CD4-positive, alpha-beta T cell treated with Interferon alpha-2 for 1 hour (primary cell): ENCODE results near the gene CDKAL1.
A peak's percentile ranks its signal among the peaks of the same experiment; 100 is the strongest.
"Not testable (repeated sequence)": the region's sequence is repeated elsewhere in the genome, so short reads cannot be mapped to it uniquely, and the experiment has no call there.

Source experiments
- DNase-seq, 2 donors: peaks; one replicate each; pipeline ENCODE4 v3.0.0-alpha.2; 2020 to 2022

The CDKAL1 gene

DNA sequence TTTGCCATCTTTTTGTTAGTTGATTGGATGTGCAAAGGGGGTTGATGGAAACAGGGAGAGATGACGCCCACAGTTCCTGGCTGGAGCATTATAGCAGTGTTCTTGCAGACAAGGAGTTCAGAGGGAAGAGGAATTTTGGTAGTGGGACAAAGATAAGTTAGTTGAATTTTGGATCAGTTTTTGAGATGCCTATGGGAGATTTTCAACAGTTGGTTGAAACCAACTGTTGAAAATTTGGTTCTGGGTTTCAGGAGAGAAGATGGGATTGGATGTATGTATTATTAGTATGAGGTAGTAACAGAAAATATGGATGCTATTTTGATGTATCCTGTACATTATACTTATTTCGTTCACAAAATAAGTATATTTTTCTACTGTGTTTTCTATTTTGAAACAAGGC lies 274.2 kb downstream of the CDKAL1 start:
- no peak for DNase-seq

- DNase-seq, result no peak
Observed at GRCh38 chr6:20808924-20809323, 274.7 kb downstream of the CDKAL1 start.

DNA sequence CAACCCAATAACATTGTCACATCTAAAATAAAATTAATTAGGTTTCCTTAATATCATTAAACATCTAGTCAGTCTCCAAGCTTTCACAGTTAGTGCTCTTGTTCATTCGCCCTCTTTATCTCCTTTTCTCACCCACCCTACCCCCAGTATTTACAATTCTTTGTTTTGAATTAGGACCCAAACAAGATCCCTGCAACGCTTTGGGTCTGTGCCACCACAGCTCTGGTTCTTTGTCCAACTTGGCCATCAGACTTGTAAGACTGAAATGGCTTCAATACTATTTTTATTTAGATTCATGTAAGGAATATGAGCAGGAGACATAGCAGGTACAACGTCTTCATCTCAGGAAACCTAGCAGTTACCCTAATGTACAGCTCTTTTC lies 276.5 kb downstream of the CDKAL1 start:
- no peak for DNase-seq

- no peak for DNase-seq
Observed at GRCh38 chr6:20811109-20811761, 277.0 kb downstream of the CDKAL1 start.

DNA sequence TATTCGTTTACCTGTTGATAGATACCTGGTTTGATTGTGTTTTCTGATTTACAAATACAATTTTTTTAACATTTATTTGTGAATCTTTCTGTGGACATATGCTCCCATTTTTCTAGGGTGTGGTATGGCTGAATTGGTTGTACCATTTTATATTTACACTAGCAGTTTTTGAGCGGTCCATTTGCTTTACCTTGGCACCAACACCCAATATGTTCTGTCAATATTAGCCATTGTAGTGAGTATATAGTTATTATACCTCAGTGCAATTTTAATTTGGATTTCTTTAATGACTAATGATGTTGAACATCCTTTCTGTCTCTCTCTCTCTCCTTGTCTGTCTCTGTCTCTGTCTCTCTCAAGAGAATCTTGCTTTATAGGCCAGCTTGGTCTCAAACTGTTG lies 278.5 kb downstream of the CDKAL1 start:
- DNase-seq, result no peak

- no peak for DNase-seq
Observed at GRCh38 chr6:20814494-20814893, 280.2 kb downstream of the CDKAL1 start.

DNA sequence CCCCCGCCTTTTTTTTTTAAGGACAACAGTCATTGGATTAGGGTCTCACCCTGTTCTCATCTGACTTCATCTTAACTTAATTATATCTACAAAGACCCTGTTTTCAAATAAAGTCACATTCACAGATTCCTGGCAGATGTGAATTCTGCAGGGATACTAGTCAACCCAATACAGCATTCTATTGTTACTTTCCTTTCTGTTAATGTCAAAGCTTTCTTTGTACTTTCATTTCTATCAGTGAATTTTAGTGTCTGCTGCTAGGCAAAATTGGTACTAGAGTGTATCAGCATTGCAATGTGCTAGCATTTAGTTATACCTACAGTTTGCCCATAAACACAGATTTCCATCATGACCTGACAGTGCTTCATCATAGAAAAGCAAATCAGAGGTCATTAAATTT lies 281.9 kb downstream of the CDKAL1 start:
- no peak for DNase-seq

- no peak for DNase-seq
Observed at GRCh38 chr6:20817806-20818320, 283.6 kb downstream of the CDKAL1 start.

DNA sequence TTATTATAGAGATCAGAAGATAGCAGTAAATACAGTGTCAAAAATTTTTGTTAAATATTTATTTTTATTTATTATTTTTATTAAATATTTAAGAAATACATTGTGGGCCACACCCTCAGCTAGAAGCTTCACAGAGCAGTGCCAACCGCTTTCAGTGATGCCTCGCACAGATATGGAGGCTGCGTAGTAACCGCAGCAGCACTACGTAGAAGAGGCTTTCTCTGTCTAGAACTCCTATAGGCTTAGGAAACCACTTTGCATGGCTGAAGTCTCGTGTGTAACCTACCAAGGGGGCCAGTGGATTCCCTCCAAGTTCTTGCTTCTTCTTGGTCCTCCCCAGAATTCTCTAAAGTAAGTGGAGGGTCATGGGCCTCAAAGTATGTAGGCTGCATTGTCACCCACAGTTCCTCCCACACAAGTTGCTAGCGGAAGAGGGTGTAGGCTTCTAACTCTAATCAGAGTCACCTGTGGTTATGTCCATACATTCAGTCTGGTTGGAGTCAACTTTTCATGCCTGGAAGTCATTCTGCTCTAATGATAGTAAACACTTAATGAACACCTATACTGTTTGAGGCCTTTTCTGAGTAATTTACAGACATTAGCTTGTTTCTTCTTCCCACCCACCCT lies 285.6 kb downstream of the CDKAL1 start:
- no peak for DNase-seq

- DNase-seq, result no peak
Observed at GRCh38 chr6:20826378-20826777, 292.1 kb downstream of the CDKAL1 start.

- no peak for DNase-seq
Observed at GRCh38 chr6:20827798-20828197, 293.5 kb downstream of the CDKAL1 start.

- no peak for DNase-seq
Observed at GRCh38 chr6:20830576-20830975, 296.3 kb downstream of the CDKAL1 start.

- not testable (repeated sequence) for DNase-seq
Observed at GRCh38 chr6:20831251-20831650, 297.0 kb downstream of the CDKAL1 start.

- DNase-seq, result no peak
Observed at GRCh38 chr6:20833881-20834515, 299.7 kb downstream of the CDKAL1 start.

GRCh38 chr6:20835315-20836010 lies 301.2 kb downstream of the CDKAL1 start:
- no peak for DNase-seq

DNA sequence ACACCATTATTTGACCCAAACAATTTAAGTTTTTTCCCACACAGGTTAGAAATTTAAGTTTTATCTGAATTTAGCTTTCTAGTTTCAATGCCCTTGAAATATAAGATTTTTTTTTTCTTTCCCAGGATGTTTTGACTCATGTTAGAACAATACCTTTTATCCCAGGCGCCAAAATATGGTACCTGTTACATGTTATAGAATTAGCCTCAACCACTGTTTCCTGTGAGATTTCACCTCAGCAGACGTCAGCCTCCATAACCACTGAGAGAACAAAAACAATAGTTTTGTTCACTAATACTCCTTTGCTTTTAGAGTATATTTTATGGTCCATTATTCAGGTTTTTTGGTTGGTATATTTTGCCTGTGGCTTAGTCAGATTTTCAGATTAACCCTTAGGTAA lies 302.9 kb downstream of the CDKAL1 start:
- peak in 1 of 2 donors; percentile 32 for DNase-seq

- DNase-seq, result no peak
Observed at GRCh38 chr6:20838113-20838512, 303.9 kb downstream of the CDKAL1 start.

- DNase-seq, result no peak
Observed at GRCh38 chr6:20839630-20840029, 305.4 kb downstream of the CDKAL1 start.

- no peak for DNase-seq
Observed at GRCh38 chr6:20840675-20841074, 306.4 kb downstream of the CDKAL1 start.

GRCh38 chr6:20841806-20842205 lies 307.5 kb downstream of the CDKAL1 start:
- DNase-seq, result no peak

DNA sequence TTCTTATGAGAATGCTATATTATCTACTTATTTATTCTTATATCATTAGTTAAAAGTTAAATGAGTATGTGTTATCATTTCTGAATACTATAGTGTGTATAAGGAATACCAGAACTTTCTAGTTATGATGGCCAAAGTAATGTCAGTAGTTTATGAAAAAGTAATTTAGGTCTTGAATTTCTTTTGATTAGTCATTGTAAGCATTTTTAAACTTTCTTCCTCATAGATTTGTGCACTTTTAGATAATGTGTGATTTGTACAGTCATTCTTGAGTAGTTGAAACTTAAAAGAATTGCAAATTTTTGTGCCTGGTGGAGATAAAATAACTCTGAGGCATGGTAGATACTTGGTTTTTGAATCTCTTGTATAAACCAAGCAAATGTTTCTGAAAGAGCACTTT lies 311.3 kb downstream of the CDKAL1 start:
- no peak for DNase-seq

- DNase-seq, result no peak
Observed at GRCh38 chr6:20846602-20847028, 312.4 kb downstream of the CDKAL1 start.

DNA sequence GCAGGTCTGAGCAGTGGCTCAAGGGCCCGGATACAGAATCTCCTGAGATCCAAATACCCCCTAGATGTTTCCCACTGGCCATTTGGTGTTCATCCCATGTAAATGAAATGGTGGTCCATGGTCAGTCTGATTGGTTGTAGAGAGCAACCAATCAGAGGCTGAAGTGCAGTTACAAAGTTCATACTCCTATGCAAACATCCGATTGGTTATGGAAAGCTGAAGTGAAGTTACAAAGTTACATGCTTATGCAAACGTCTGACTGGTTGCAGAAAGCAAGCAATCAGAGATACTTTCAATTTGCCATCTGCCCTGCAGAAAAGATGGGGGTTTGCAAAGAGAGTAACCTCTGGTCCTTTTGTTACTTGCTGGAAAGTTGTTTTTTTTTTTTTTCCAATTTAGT lies 313.6 kb downstream of the CDKAL1 start:
- no peak for DNase-seq
